SK-N-SH treated with all-trans-retinoic acid at 6 μM for 48 hours (cell line): ENCODE data around the gene PAPOLA.

Experiments used
- ATAC-seq: fragments of 200-7000 bp; cut with Tn5 transposase; 3 replicates; pipeline ENCODE4 v1.9.1; 2020; ENCODE audit warnings: mild to moderate bottlenecking, moderate library complexity
- ARNTL ChIP-seq: fragments of 450-650 bp; formaldehyde crosslinking; IDR thresholded peaks from 2 replicates; pipeline ENCODE4 v1.5.0; 2020; ENCODE audit warnings: low read depth, mild to moderate bottlenecking, moderate library complexity, borderline replicate concordance
- CSDC2 ChIP-seq: fragments of 250-450 bp; sonication (Bioruptor Pico); IDR thresholded peaks from 2 replicates; pipeline ENCODE4 v1.5.0; 2020; ENCODE audit warnings: mild to moderate bottlenecking, moderate library complexity
- CSRNP3 ChIP-seq: fragments of 250-450 bp; sonication (Bioruptor Pico); IDR thresholded peaks from 2 replicates; pipeline ENCODE4 v1.5.1; 2021; ENCODE audit warnings: mild to moderate bottlenecking, moderate library complexity
- ESRRG ChIP-seq: fragments of 250-450 bp; sonication (Bioruptor Pico); IDR thresholded peaks from 2 replicates; pipeline ENCODE4 v1.6.1; 2021; ENCODE audit warnings: mild to moderate bottlenecking
- GLIS3 ChIP-seq: fragments of 250-450 bp; sonication (Bioruptor Pico); IDR thresholded peaks from 2 replicates; pipeline ENCODE4 v1.5.0; 2020; ENCODE audit warnings: mild to moderate bottlenecking, moderate library complexity
- ISL1 ChIP-seq: fragments of 250-450 bp; sonication (Bioruptor Pico); IDR thresholded peaks from 2 replicates; pipeline ENCODE4 v2.1.2; 2022; ENCODE audit warnings: mild to moderate bottlenecking, moderate library complexity
- OSR1 ChIP-seq: fragments of 250-450 bp; sonication (Bioruptor Pico); IDR thresholded peaks from 2 replicates; pipeline ENCODE4 v1.8.0; 2022; ENCODE audit warnings: moderate library complexity, mild to moderate bottlenecking, inconsistent platforms
- PATZ1 ChIP-seq: fragments of 250-450 bp; sonication (Bioruptor Pico); IDR thresholded peaks from 2 replicates; pipeline ENCODE4 v1.8.0; 2020; ENCODE audit warnings: mild to moderate bottlenecking, moderate library complexity, borderline replicate concordance
- POU6F1 ChIP-seq: fragments of 250-450 bp; sonication (Bioruptor Pico); IDR thresholded peaks from 2 replicates; pipeline ENCODE4 v1.8.0; 2021; ENCODE audit warnings: low read depth, mild to moderate bottlenecking, moderate library complexity, borderline replicate concordance
- PPARA ChIP-seq: fragments of 250-450 bp; sonication (Bioruptor Pico); IDR thresholded peaks from 2 replicates; pipeline ENCODE4 v1.5.0; 2020; ENCODE audit warnings: mild to moderate bottlenecking, borderline replicate concordance
- RARB ChIP-seq: fragments of 250-450 bp; sonication (Bioruptor Pico); IDR thresholded peaks from 2 replicates; pipeline ENCODE4 v1.8.0; 2021; ENCODE audit warnings: mild to moderate bottlenecking, moderate library complexity
- TCF4 ChIP-seq: fragments of 250-450 bp; sonication (Bioruptor Pico); IDR thresholded peaks from 2 replicates; pipeline ENCODE4 v1.8.0; 2021; ENCODE audit warnings: mild to moderate bottlenecking, moderate library complexity, borderline replicate concordance
- TOX ChIP-seq: fragments of 250-450 bp; sonication (Bioruptor Pico); IDR thresholded peaks from 2 replicates; pipeline ENCODE4 v1.8.0; 2021; ENCODE audit warnings: mild to moderate bottlenecking, moderate library complexity, borderline replicate concordance
- TSHZ2 ChIP-seq: fragments of 250-450 bp; sonication (Bioruptor Pico); IDR thresholded peaks from 2 replicates; pipeline ENCODE4 v1.5.0; 2020; ENCODE audit warnings: mild to moderate bottlenecking, moderate library complexity
- ZC3H10 ChIP-seq: fragments of 250-450 bp; sonication (Bioruptor Pico); IDR thresholded peaks from 2 replicates; pipeline ENCODE4 v1.5.1; 2021; ENCODE audit warnings: mild to moderate bottlenecking, moderate library complexity
- ZFP3 ChIP-seq: fragments of 250-450 bp; sonication (Bioruptor Pico); IDR thresholded peaks from 2 replicates; pipeline ENCODE4 v1.5.0; 2020; ENCODE audit warnings: mild to moderate bottlenecking, moderate library complexity
- ZFP30 ChIP-seq: fragments of 450-650 bp; formaldehyde crosslinking; IDR thresholded peaks from 2 replicates; pipeline ENCODE4 v1.5.0; 2022; ENCODE audit warnings: mild to moderate bottlenecking, moderate library complexity
- ZNF70 ChIP-seq: fragments of 450-650 bp; formaldehyde crosslinking; IDR thresholded peaks from 2 replicates; pipeline ENCODE4 v1.5.0; 2020; ENCODE audit warnings: mild to moderate bottlenecking, moderate library complexity
- ZNF8 ChIP-seq: fragments of 450-650 bp; formaldehyde crosslinking; IDR thresholded peaks from 2 replicates; pipeline ENCODE4 v1.5.0; 2020; ENCODE audit warnings: mild to moderate bottlenecking, moderate library complexity
- TF ChIP-seq, protein P1 (sequence below): fragments of 250-450 bp; sonication (Bioruptor Pico); IDR thresholded peaks from 2 replicates; pipeline ENCODE4 v1.5.1; 2020; ENCODE audit warnings: low read depth, mild to moderate bottlenecking, moderate library complexity

Gene PAPOLA

DNA sequence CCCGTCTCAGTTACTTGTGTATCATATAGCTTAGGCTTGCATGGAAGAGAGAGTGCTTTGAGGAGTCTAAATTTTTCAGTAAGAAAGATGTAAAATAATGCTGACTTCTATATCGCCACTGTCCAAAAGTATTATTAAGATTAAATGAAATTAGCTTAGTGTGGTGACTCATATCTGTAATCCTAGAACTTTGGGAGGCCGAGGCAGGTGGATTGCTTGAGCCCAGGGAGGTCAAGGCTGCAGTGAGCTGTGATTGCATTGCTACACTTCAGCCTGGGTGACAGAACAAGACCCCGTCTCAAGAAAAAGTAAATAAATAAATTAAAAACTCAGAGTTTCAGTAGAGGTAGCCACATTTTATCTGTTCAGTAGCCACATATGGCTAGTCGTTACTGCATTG, 23.3 kb downstream of the PAPOLA start (continued):
- no peak for TF ChIP-seq POU6F1 (CRISPR knock-in tag)
- TF ChIP-seq TOX (CRISPR knock-in tag) = no peak
- TF ChIP-seq CSRNP3 = no peak
- no peak for TF ChIP-seq PPARA (CRISPR knock-in tag)
- TF ChIP-seq ISL1 (CRISPR knock-in tag) = no peak
- no peak for TF ChIP-seq GLIS3
- no peak for TF ChIP-seq ZNF8 (CRISPR knock-in tag)
- no peak for TF ChIP-seq ZC3H10 (CRISPR knock-in tag)
- TF ChIP-seq, protein P1, sequence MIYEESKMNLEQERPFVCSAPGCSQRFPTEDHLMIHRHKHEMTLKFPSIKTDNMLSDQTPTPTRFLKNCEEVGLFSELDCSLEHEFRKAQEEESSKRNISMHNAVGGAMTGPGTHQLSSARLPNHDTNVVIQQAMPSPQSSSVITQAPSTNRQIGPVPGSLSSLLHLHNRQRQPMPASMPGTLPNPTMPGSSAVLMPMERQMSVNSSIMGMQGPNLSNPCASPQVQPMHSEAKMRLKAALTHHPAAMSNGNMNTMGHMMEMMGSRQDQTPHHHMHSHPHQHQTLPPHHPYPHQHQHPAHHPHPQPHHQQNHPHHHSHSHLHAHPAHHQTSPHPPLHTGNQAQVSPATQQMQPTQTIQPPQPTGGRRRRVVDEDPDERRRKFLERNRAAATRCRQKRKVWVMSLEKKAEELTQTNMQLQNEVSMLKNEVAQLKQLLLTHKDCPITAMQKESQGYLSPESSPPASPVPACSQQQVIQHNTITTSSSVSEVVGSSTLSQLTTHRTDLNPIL (CRISPR knock-in tag) = no peak

GRCh38 chr14:96532632-96533031, 30.4 kb downstream of the PAPOLA start:
- no peak for ATAC-seq
- no peak for TF ChIP-seq PATZ1 (CRISPR knock-in tag)
- TF ChIP-seq POU6F1 (CRISPR knock-in tag) = no peak
- no peak for TF ChIP-seq ISL1 (CRISPR knock-in tag)
- TF ChIP-seq ESRRG = no peak
- no peak for TF ChIP-seq CSDC2 (CRISPR knock-in tag)
- no peak for TF ChIP-seq ZNF70
- TF ChIP-seq ZFP30 (CRISPR knock-in tag) = no peak
- TF ChIP-seq GLIS3 = no peak
- TF ChIP-seq OSR1 = no peak
- TF ChIP-seq, protein P1 (CRISPR knock-in tag) = no peak
- no peak for TF ChIP-seq ZC3H10 (CRISPR knock-in tag)
- no peak for TF ChIP-seq RARB (CRISPR knock-in tag)
- no peak for TF ChIP-seq TCF4 (CRISPR knock-in tag)
- TF ChIP-seq ZNF8 (CRISPR knock-in tag) = no peak
- TF ChIP-seq TSHZ2 (CRISPR knock-in tag) = no peak
- no peak for TF ChIP-seq CSRNP3
- no peak for TF ChIP-seq ARNTL
- no peak for TF ChIP-seq TOX (CRISPR knock-in tag)
- no peak for TF ChIP-seq ZFP3 (CRISPR knock-in tag)
